Keratinocyte (primary cell): Measurements from ENCODE around the gene ZBTB43. TPM values are rescaled to one million over a fixed set of nuclear protein-coding genes. Genes with fewer than 3 reads are reported as not detected.

Experiments
- DNase-seq: peaks from one replicate; pipeline ENCODE4 v3.0.0-alpha.2; 2011; ENCODE audit warnings: low read depth, missing footprints, low spot score
- FAIRE-seq: peaks from 2 replicates; lab custom pipeline; 2011; peaks lifted over from hg19 to GRCh38; lab: Jason Lieb, UNC
- H2AFZ ChIP-seq: 2 replicates; pipeline ENCODE4 v1.6.0; 2012; ENCODE audit warnings: low read length, control low read depth, inconsistent platforms; ENCODE audit not compliant: control insufficient read depth
- H3K27ac ChIP-seq: 2 replicates; pipeline ENCODE4 v1.5.1; 2011; ENCODE audit warnings: low read length; ENCODE audit not compliant: control insufficient read depth, insufficient read depth
- H3K27me3 ChIP-seq: 3 replicates; pipeline ENCODE4 v1.6.0; 2011; ENCODE audit warnings: low read length; ENCODE audit not compliant: control insufficient read depth, insufficient read depth; ENCODE audit errors: extremely low read depth
- H3K36me3 ChIP-seq, 2 experiments: 2 replicates in 1 of 2; 3 replicates in 1 of 2; pipeline ENCODE4 v1.5.1; 2011; ENCODE audit warnings: low read length in 2 of 2, mild to moderate bottlenecking in 1 of 2; ENCODE audit not compliant: control insufficient read depth in 2 of 2, insufficient read depth in 2 of 2; ENCODE audit errors: extremely low read depth in 1 of 2
- H3K4me1 ChIP-seq: 3 replicates; pipeline ENCODE4 v1.5.1; 2011; ENCODE audit warnings: low read length; ENCODE audit not compliant: control insufficient read depth, insufficient read depth; ENCODE audit errors: extremely low read depth
- H3K4me2 ChIP-seq: 3 replicates; pipeline ENCODE4 v1.6.0; 2011; ENCODE audit warnings: low read depth, low read length; ENCODE audit not compliant: control insufficient read depth, insufficient read depth; ENCODE audit errors: extremely low read depth
- H3K4me3 ChIP-seq, 3 experiments: fragments of 200-600 bp in 1 of 3; sonication (generic) in 1 of 3; 2 replicates in 2 of 3; 3 replicates in 1 of 3; pipeline ENCODE4 v1.5.1; 2011 to 2016; ENCODE audit warnings: low read length in 3 of 3, mild to moderate bottlenecking in 3 of 3, control low read depth in 2 of 3, inconsistent platforms in 1 of 3, low read depth in 1 of 3, mixed read lengths in 1 of 3, mixed run types in 1 of 3, moderate library complexity in 1 of 3; ENCODE audit not compliant: control insufficient read depth in 2 of 3, insufficient read depth in 2 of 3; ENCODE audit errors: extremely low read depth in 1 of 3
- H3K79me2 ChIP-seq: 2 replicates; pipeline ENCODE4 v1.6.0; 2012; ENCODE audit warnings: low read length; ENCODE audit not compliant: control insufficient read depth, insufficient read depth
- H3K9ac ChIP-seq: 3 replicates; pipeline ENCODE4 v1.6.0; 2011; ENCODE audit warnings: low read length; ENCODE audit not compliant: control insufficient read depth, insufficient read depth; ENCODE audit errors: extremely low read depth
- H3K9me1 ChIP-seq: 3 replicates; pipeline ENCODE4 v1.6.0; 2011; ENCODE audit warnings: low read length; ENCODE audit not compliant: control insufficient read depth, insufficient read depth; ENCODE audit errors: extremely low read depth
- H3K9me3 ChIP-seq: 2 replicates; pipeline ENCODE4 v1.5.1; 2012; ENCODE audit warnings: low read depth, low read length; ENCODE audit not compliant: control insufficient read depth
- H4K20me1 ChIP-seq: 3 replicates; pipeline ENCODE4 v1.6.0; 2011; ENCODE audit warnings: low read length; ENCODE audit not compliant: control insufficient read depth, insufficient read depth; ENCODE audit errors: extremely low read depth
- CTCF ChIP-seq, 3 experiments: IDR thresholded peaks in 1 of 3; conservative IDR thresholded peaks in 1 of 3; optimal IDR thresholded peaks in 1 of 3; 2 replicates in 2 of 3; 3 replicates in 1 of 3; pipeline versions ENCODE3 to v1.5.1; 2011; ENCODE audit warnings: low read length in 3 of 3, mild to moderate bottlenecking in 3 of 3, moderate library complexity in 2 of 3, control low read depth in 1 of 3, inconsistent platforms in 1 of 3; ENCODE audit not compliant: insufficient read depth in 2 of 3; ENCODE audit errors: extremely low read depth in 1 of 3
- EZH2 ChIP-seq: IDR thresholded peaks from one replicate; pipeline ENCODE4 v1.6.1; 2012; ENCODE audit warnings: inconsistent platforms, mild to moderate bottlenecking, low read length, moderate library complexity
- dilution Hi-C: fragments of 300-500 bp; cut with MboI; formaldehyde crosslinking; loops from one replicate; pipeline ENCODE4 v1.7.0; 2020; ENCODE audit warnings: low sequenced_read_pairs; ENCODE audit not compliant: extremely low pct_ligation_motif_present
- polyA plus RNA-seq, 5 experiments: library from polyadenylated mRNA; depleted of rRNA in 3 of 5; stranded (reverse) in 3 of 5; stranded (forward) in 1 of 5; unstranded in 1 of 5; fragments of >200 nt; gene quantifications; 1 replicate in 1 of 5; 2 replicates in 3 of 5; 3 replicates in 1 of 5; pipeline versions ENCODE4 v1.2.1 to v1.2.3, GENCODE V29; 2011 to 2012; ENCODE audit warnings: missing spikeins in 2 of 5, low read depth in 1 of 5, low replicate concordance in 1 of 5

ZBTB43 gene
- polyA plus RNA-seq, 1 donor (not counting 4 experiments of a cell fraction or from before 2014, with no cell fraction given): 24.3 TPM

GRCh38 chr9:126874546-126875314, 69.9 kb downstream of the ZBTB43 start:
- dilution Hi-C loops: no loop called here
- H3K9me1 ChIP-seq: no peaks in the 10 kb centered on the region
- TF ChIP-seq CTCF (optimal IDR thresholded peaks at IDR 0.05 in 1 of 3, IDR thresholded peaks at IDR 0.05 in 1 of 3, conservative IDR thresholded peaks at IDR 0.05 in 1 of 3; ENCODE audit: extremely low read depth in 1 of 3, insufficient read depth in 2 of 3, low read length in 3 of 3) (no peak), EZH2 (no peak)

GRCh38 chr9:126875756-126876510, 71.1 kb downstream of the ZBTB43 start:
- Histone ChIP-seq H3K9ac (no peak overlapping the region), H2AFZ (no peak overlapping the region), H3K27ac (no peak overlapping the region), H3K36me3 (peaks cover 11 to 17% of the 10 kb centered on the region in 2 experiments), H3K4me3 (no peak overlapping the region), H3K4me1 (no peaks in the 10 kb centered on the region), H3K79me2 (peaks cover 9% of the 10 kb centered on the region), H3K9me3 (no peaks in the 10 kb centered on the region), H3K4me2 (no peak overlapping the region), H3K27me3 (no peaks in the 10 kb centered on the region), H3K9me1 (peaks cover 4% of the 10 kb centered on the region), H4K20me1 (peaks cover 2% of the 10 kb centered on the region)
- no peak for FAIRE-seq
- DNase-seq: no peak
- dilution Hi-C loops: no loop called here
- TF ChIP-seq EZH2: no peak
- no peak for TF ChIP-seq CTCF (optimal IDR thresholded peaks at IDR 0.05 in 1 of 3, IDR thresholded peaks at IDR 0.05 in 1 of 3, conservative IDR thresholded peaks at IDR 0.05 in 1 of 3; ENCODE audit: extremely low read depth in 1 of 3, insufficient read depth in 2 of 3, low read length in 3 of 3)

More at GRCh38 chr9:126874546-126875314, 69.9 kb downstream of the ZBTB43 start:
- Histone ChIP-seq H4K20me1 (no peaks in the 10 kb centered on the region), H3K9me3 (no peaks in the 10 kb centered on the region), H3K4me2 (no peak overlapping the region), H3K27me3 (no peaks in the 10 kb centered on the region), H3K79me2 (peaks cover 13% of the 10 kb centered on the region), H3K9ac (no peak overlapping the region), H3K4me3 (no peak overlapping the region), H3K4me1 (no peaks in the 10 kb centered on the region), H2AFZ (no peak overlapping the region), H3K36me3 (peaks cover 5 to 6% of the 10 kb centered on the region in 2 experiments), H3K27ac (no peak overlapping the region)
- FAIRE-seq (no peak), DNase-seq (no peak)
